Body of pancreas (tissue), 4 donors: Measurements from ENCODE around the gene XIAP.

ENCODE experiments used
- POLR2A ChIP-seq, 3 donors: fragments of 450-650 bp; IDR thresholded peaks; one replicate each; pipeline ENCODE4 v1.6.1; 2016; ENCODE audit warnings: antibody characterized with exemption in 3 of 3, mild to moderate bottlenecking in 2 of 3
- TF ChIP-seq, protein P1 (sequence below), 7 experiments: fragments of 450-650 bp in 4 of 7; fragments of 200-600 bp in 3 of 7; sonication (generic) in 3 of 7; IDR thresholded peaks; one replicate each; pipeline ENCODE4 v1.5.1; 2016 to 2019; ENCODE audit warnings: antibody characterized with exemption in 7 of 7

GRCh38 chrX:123834116-123834515 lies 25.7 kb upstream of the XIAP start:
- TF ChIP-seq, protein P1, sequence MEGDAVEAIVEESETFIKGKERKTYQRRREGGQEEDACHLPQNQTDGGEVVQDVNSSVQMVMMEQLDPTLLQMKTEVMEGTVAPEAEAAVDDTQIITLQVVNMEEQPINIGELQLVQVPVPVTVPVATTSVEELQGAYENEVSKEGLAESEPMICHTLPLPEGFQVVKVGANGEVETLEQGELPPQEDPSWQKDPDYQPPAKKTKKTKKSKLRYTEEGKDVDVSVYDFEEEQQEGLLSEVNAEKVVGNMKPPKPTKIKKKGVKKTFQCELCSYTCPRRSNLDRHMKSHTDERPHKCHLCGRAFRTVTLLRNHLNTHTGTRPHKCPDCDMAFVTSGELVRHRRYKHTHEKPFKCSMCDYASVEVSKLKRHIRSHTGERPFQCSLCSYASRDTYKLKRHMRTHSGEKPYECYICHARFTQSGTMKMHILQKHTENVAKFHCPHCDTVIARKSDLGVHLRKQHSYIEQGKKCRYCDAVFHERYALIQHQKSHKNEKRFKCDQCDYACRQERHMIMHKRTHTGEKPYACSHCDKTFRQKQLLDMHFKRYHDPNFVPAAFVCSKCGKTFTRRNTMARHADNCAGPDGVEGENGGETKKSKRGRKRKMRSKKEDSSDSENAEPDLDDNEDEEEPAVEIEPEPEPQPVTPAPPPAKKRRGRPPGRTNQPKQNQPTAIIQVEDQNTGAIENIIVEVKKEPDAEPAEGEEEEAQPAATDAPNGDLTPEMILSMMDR (IDR thresholded peaks at IDR 0.05): no peak
- no peak for TF ChIP-seq POLR2A (IDR thresholded peaks at IDR 0.05)
